Testis (tissue), 2 donors: ENCODE data around the gene GPR146.

Experiments used
- POLR2A ChIP-seq: fragments of 450-650 bp; IDR thresholded peaks from one replicate; pipeline ENCODE4 v1.6.1; 2017; ENCODE audit warnings: antibody characterized with exemption, mild to moderate bottlenecking, moderate library complexity
- TF ChIP-seq, protein P1 (sequence below), 3 experiments: fragments of 450-650 bp in 2 of 3; fragments of 200-600 bp in 1 of 3; sonication (generic) in 1 of 3; IDR thresholded peaks; one replicate each; pipeline ENCODE4 v1.5.1; 2016 to 2019; ENCODE audit warnings: antibody characterized with exemption in 3 of 3, mild to moderate bottlenecking in 2 of 3, moderate library complexity in 1 of 3

DNA sequence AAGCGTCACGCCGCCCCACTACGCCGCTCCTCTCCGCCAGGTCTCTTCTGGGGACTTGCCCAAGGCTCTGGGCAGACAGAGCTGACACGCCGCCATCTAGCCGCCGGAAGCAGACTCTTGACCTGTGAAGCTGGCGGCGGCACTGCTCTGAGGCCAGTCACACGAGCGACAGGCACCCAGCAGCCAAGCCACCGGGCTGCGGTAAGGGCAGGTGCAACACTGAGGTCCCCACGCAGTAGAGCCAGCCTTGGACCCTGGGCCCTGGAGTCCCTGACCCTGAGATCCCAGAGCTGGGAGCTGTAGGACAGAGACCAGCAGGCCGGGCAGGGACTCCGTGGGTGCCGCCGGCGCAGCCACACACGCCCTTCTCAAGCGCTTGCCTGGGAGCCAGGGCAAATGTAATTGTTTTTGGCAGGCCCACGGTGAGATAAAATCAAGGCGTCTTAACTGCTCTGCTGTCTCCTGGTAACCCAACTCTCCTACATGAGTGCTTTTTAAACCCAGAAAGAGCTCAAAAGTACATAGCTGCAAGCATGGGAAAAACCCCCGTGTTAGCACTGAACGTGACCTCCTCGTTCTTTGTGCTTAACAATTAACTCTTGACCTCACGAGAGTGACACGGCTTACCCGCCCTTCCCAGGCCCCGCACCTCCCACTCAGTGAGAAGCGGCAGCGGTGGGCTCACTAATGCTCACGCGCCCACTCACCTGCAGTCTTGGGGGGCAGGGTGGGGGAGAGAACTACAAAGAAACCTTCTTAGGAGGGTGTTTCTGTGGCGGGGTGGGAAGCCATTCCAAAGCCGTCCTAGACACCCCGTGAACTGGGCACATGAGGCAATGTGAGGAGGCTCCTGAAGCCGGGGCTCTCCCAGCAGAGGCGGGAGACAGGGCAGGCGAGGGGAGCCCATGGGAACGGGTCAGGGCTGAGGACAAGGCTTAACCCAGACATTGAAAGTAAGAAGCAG is 52.1 kb downstream of the GPR146 start:
- TF ChIP-seq, protein P1, sequence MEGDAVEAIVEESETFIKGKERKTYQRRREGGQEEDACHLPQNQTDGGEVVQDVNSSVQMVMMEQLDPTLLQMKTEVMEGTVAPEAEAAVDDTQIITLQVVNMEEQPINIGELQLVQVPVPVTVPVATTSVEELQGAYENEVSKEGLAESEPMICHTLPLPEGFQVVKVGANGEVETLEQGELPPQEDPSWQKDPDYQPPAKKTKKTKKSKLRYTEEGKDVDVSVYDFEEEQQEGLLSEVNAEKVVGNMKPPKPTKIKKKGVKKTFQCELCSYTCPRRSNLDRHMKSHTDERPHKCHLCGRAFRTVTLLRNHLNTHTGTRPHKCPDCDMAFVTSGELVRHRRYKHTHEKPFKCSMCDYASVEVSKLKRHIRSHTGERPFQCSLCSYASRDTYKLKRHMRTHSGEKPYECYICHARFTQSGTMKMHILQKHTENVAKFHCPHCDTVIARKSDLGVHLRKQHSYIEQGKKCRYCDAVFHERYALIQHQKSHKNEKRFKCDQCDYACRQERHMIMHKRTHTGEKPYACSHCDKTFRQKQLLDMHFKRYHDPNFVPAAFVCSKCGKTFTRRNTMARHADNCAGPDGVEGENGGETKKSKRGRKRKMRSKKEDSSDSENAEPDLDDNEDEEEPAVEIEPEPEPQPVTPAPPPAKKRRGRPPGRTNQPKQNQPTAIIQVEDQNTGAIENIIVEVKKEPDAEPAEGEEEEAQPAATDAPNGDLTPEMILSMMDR (IDR thresholded peaks at IDR 0.05): no peak
- no peak for TF ChIP-seq POLR2A
